Right lobe of liver (tissue), 6 donors: ENCODE results near the gene NEK8. TPM values are rescaled to one million over a fixed set of nuclear protein-coding genes. Genes with fewer than 3 reads are reported as not detected.
"Not testable (repeated sequence)": the region's sequence is repeated elsewhere in the genome, so short reads cannot be mapped to it uniquely, and the experiment has no call there.

Source experiments
- ATAC-seq, 4 donors: fragments of 200-7000 bp; cut with Tn5 transposase; one replicate each; pipeline ENCODE4 v1.9.1; 2020; ENCODE audit warnings: mild to moderate bottlenecking in 4 of 4, moderate library complexity in 4 of 4
- DNase-seq, 3 donors: peaks; one replicate each; pipeline ENCODE4 v3.0.0-alpha.2; 2020
- H3K27ac ChIP-seq, 3 donors: fragments of 200-600 bp; one replicate each; pipeline ENCODE4 v1.8.0; 2022
- H3K27me3 ChIP-seq, 2 donors: fragments of 200-600 bp; one replicate each; pipeline ENCODE4 v1.8.0; 2022
- H3K36me3 ChIP-seq, 4 donors: fragments of 200-600 bp; sonication (generic) in 1 of 4; one replicate each; pipeline versions ENCODE4 v1.5.1 to v1.8.0; 2017 to 2022; ENCODE audit warnings: control low read depth in 1 of 4
- H3K4me1 ChIP-seq, 4 donors: fragments of 200-600 bp; sonication (generic) in 1 of 4; one replicate each; pipeline versions ENCODE4 v1.5.1 to v1.8.0; 2017 to 2022; ENCODE audit warnings: control low read depth in 1 of 4
- H3K4me3 ChIP-seq, 3 donors: fragments of 200-600 bp; one replicate each; pipeline ENCODE4 v1.8.0; 2022
- H3K9me3 ChIP-seq, 4 donors: fragments of 200-600 bp; sonication (generic) in 1 of 4; one replicate each; pipeline versions ENCODE4 v1.5.1 to v1.8.0; 2017 to 2022; ENCODE audit warnings: control low read depth in 1 of 4
- CTCF ChIP-seq, 4 donors: fragments of 200-600 bp in 3 of 4; fragments of 450-650 bp in 1 of 4; IDR thresholded peaks; one replicate each; pipeline versions ENCODE4 v1.5.1 to v1.8.0; 2016 to 2022; ENCODE audit warnings: antibody characterized with exemption in 4 of 4, mild to moderate bottlenecking in 2 of 4
- POLR2A ChIP-seq: fragments of 450-650 bp; IDR thresholded peaks from one replicate; pipeline ENCODE4 v1.6.1; 2017; ENCODE audit warnings: antibody characterized with exemption, mild to moderate bottlenecking
- WGBS: methylation state at CpG from one replicate; pipeline ENCODE4 v1.1.6; 2018; ENCODE audit warnings: low coverage, low lambda C conversion rate; ENCODE audit not compliant: insufficient coverage; ENCODE audit errors: missing lambda C conversion rate; 5-methylcytosine and 5-hydroxymethylcytosine counted together
- intact Hi-C, 2 donors: fragments of 100-400 bp; cut with DNase I; formaldehyde crosslinking; loops; one replicate each; pipeline versions ENCODE4 v1.11.2 to v1.14.1; 2022
- small RNA-seq, 2 experiments: library from RNA; depleted of rRNA; stranded (forward); fragments of <200 nt; gene quantifications; one replicate each; pipeline ENCODE3, GENCODE V24; 2016
- total RNA-seq, 6 experiments: library from RNA; depleted of rRNA in 2 of 6; stranded (reverse); fragments of >200 nt in 2 of 6; fragmentation: NEBNext Ultra II Directional in 3 of 6; extraction: Animal tissue kit (Norgen Biotek cat#: 25700) in 3 of 6; gene quantifications; one replicate each; pipeline versions ENCODE4 v1.1.0 to v1.2.4, GENCODE V29; 2016 to 2023
- donor health status: DM: no; HTN: yes; CAD: no.
- donor health status: DM: no; HTN: no; CAD: no.
- donor health status: DM: no; HTN: no; CAD: no.
- donor health status: DM: no; HTN: yes; CAD: no.
- donor health status: DM: no; HTN: yes; CAD: no.

The NEK8 gene
- total RNA-seq, 6 experiments from 2014 or later: 1.6 to 5.4 (median 3.2) TPM

GRCh38 chr17:28774206-28774605 lies 45.6 kb downstream of the NEK8 start:
- Histone ChIP-seq H3K27ac (no peak overlapping the region), H3K36me3 (no peaks in the 10 kb centered on the region), H3K9me3 (no peaks in the 10 kb centered on the region), H3K4me1 (peaks cover 0 to 4% (median 0%) of the 10 kb centered on the region in 4 donors), H3K4me3 (no peak overlapping the region), H3K27me3 (no peaks in the 10 kb centered on the region)
- TF ChIP-seq POLR2A (no peak), CTCF (IDR thresholded peaks at IDR 0.05) (no peak)
- DNase-seq: no peak
- intact Hi-C loops: no loop called here
- 70% methylated on average over 3 of the region's 3 CpGs for WGBS
- peak; percentile 66 to 78 (median 74) for ATAC-seq

- Histone ChIP-seq H3K4me3 (no peak overlapping the region), H3K4me1 (peaks cover 0 to 4% (median 0%) of the 10 kb centered on the region in 4 donors), H3K27ac (no peak overlapping the region), H3K36me3 (no peaks in the 10 kb centered on the region), H3K9me3 (no peaks in the 10 kb centered on the region), H3K27me3 (no peaks in the 10 kb centered on the region)
- intact Hi-C loops: no loop called here
- 33% methylated on average over 1 of the region's 1 CpG for WGBS
- ATAC-seq: no peak
- no peak for DNase-seq
- no peak for TF ChIP-seq CTCF (IDR thresholded peaks at IDR 0.05)
- TF ChIP-seq POLR2A: no peak
Measured at GRCh38 chr17:28777178-28777577, 48.6 kb downstream of the NEK8 start.

- DNase-seq, ATAC-seq, H3K27ac ChIP-seq, H3K4me1 ChIP-seq, intact Hi-C loops, H3K4me3 ChIP-seq, H3K9me3 ChIP-seq, H3K36me3 ChIP-seq, H3K27me3 ChIP-seq: not testable (repeated sequence)
- 96% methylated on average over 10 of the region's 13 CpGs for WGBS
Measured at GRCh38 chr17:28779601-28780000, 51.0 kb downstream of the NEK8 start.

GRCh38 chr17:28783161-28783560 lies 54.6 kb downstream of the NEK8 start:
- H3K27me3 ChIP-seq: no peaks in the 10 kb centered on the region
- TF ChIP-seq POLR2A (no peak), CTCF (IDR thresholded peaks at IDR 0.05) (no peak)
- H3K36me3 ChIP-seq: no peaks in the 10 kb centered on the region
- intact Hi-C loops: no loop called here
- ATAC-seq (no peak), DNase-seq (no peak)
- H3K4me1 ChIP-seq: peaks cover 0 to 5% (median 0%) of the 10 kb centered on the region in 4 donors
- no peaks in the 10 kb centered on the region for H3K9me3 ChIP-seq
- WGBS: 71% methylated on average over 1 of the region's 3 CpGs
- H3K27ac ChIP-seq: no peak overlapping the region
- no peak overlapping the region for H3K4me3 ChIP-seq

GRCh38 chr17:28788100-28788499 lies 59.5 kb downstream of the NEK8 start:
- TF ChIP-seq CTCF (IDR thresholded peaks at IDR 0.05): no peak
- no peak for TF ChIP-seq POLR2A
- peak; percentile 22 to 73 (median 56) for ATAC-seq
- DNase-seq: no peak
- Histone ChIP-seq H3K4me1 (peaks cover 0 to 11% (median 0%) of the 10 kb centered on the region in 4 donors), H3K4me3 (no peak overlapping the region), H3K27ac (no peak overlapping the region), H3K27me3 (no peaks in the 10 kb centered on the region), H3K36me3 (no peaks in the 10 kb centered on the region), H3K9me3 (no peaks in the 10 kb centered on the region)
- WGBS: 54% methylated on average over 2 of the region's 4 CpGs
- intact Hi-C loops: no loop called here

Small RNAs within 50 kb of the gene (small RNA-seq; reads per million reads assigned to genes)
- 0 reads per million in 2 experiments for gene SNORD42A
- 0 reads per million in 2 experiments for gene SNORD42B
- 0 reads per million in 2 experiments for gene SNORD4A
- gene SNORD4B: 0 reads per million in 2 experiments

Other genes with a start within 250 kb of the NEK8 start
- gene FOXN1, start 222.4 kb upstream of the NEK8 start, total RNA-seq: not detected
- 10 to 100 TPM; 11.5 to 37.8 (median 13.1) TPM for gene UNC119, start 176.2 kb upstream of the NEK8 start, total RNA-seq
- gene PIGS, start 157.3 kb upstream of the NEK8 start, total RNA-seq: 10 to 100 TPM in 4 of 6 experiments, 1 to 10 TPM in 2; 7.2 to 13.8 (median 11.0) TPM
- 10 to 100 TPM; 36.0 to 76.6 (median 48.9) TPM for gene ALDOC, start 151.9 kb upstream of the NEK8 start, total RNA-seq
- gene SPAG5, start 129.8 kb upstream of the NEK8 start, total RNA-seq: 10 to 100 TPM in 4 of 6 experiments, 1 to 10 TPM in 2; 8.4 to 14.1 (median 11.3) TPM
- gene RSKR, start 114.6 kb upstream of the NEK8 start, total RNA-seq: 1 to 10 TPM; 1.5 to 7.3 (median 4.2) TPM
- gene BLTP2, start 83.6 kb upstream of the NEK8 start, total RNA-seq: 10 to 100 TPM; 33.2 to 90.3 (median 47.1) TPM
- gene SDF2, start 66.9 kb upstream of the NEK8 start, total RNA-seq: 10 to 100 TPM; 24.6 to 31.8 (median 26.4) TPM
- 10 to 100 TPM; 28.8 to 38.0 (median 34.0) TPM for gene SUPT6H, start 66.6 kb upstream of the NEK8 start, total RNA-seq
- under 1 TPM in 5 of 6 experiments, not detected in 1; 0.18 to 0.97 (median 0.54) TPM for gene PROCA1, start 16.9 kb upstream of the NEK8 start, total RNA-seq
- 10 to 100 TPM in 1 of 6 experiments, 1 to 10 TPM in 5; 2.5 to 12.5 (median 4.7) TPM for gene RAB34, start 10.9 kb upstream of the NEK8 start, total RNA-seq
- 100 to 1,000 TPM; 212 to 464 (median 362) TPM for gene RPL23A, start 8.8 kb upstream of the NEK8 start, total RNA-seq
- 10 to 100 TPM in 1 of 6 experiments, 1 to 10 TPM in 5; 2.9 to 11.0 (median 7.0) TPM for gene TLCD1, start 2.6 kb upstream of the NEK8 start, total RNA-seq
- gene TRAF4, start 15.2 kb downstream of the NEK8 start, total RNA-seq: 10 to 100 TPM; 26.4 to 55.2 (median 42.3) TPM
- gene FAM222B, start 114.0 kb downstream of the NEK8 start, total RNA-seq: 10 to 100 TPM in 1 of 6 experiments, 1 to 10 TPM in 5; 5.8 to 12.0 (median 8.8) TPM
- 10 to 100 TPM; 21.6 to 47.1 (median 23.4) TPM for gene ERAL1, start 126.2 kb downstream of the NEK8 start, total RNA-seq
- 100 to 1,000 TPM in 1 of 6 experiments, 10 to 100 TPM in 5; 64.9 to 131 (median 82.8) TPM for gene FLOT2, start 168.9 kb downstream of the NEK8 start, total RNA-seq
- 10 to 100 TPM in 3 of 6 experiments, 1 to 10 TPM in 3; 3.4 to 27.4 (median 8.8) TPM for gene DHRS13, start 174.3 kb downstream of the NEK8 start, total RNA-seq
- 10 to 100 TPM; 13.0 to 33.1 (median 17.4) TPM for gene PHF12, start 222.7 kb downstream of the NEK8 start, total RNA-seq